ENCODE measurements around the gene C4A. TPM values are rescaled to one million over a fixed set of nuclear protein-coding genes. Genes with fewer than 3 reads are reported as not detected.
"Not testable (repeated sequence)": the region's sequence is repeated elsewhere in the genome, so short reads cannot be mapped to it uniquely, and the experiment has no call there.

Gene C4A
- total RNA-seq, 2 donors from 2014 or later, result 27.5 to 51.7 TPM

- peak; percentile 25 for DNase-seq (ENCODE audit: low spot score)
- intact Hi-C loops (cut with DNase I), result no loop called here
Observed at GRCh38 chr6:31977816-31978431, 3.9 kb upstream of the C4A start.

- intact Hi-C loops (cut with DNase I), result no loop called here
- DNase-seq (ENCODE audit: low spot score), result peak; percentile 40
Observed at GRCh38 chr6:31978831-31979230, 3.0 kb upstream of the C4A start.

DNA sequence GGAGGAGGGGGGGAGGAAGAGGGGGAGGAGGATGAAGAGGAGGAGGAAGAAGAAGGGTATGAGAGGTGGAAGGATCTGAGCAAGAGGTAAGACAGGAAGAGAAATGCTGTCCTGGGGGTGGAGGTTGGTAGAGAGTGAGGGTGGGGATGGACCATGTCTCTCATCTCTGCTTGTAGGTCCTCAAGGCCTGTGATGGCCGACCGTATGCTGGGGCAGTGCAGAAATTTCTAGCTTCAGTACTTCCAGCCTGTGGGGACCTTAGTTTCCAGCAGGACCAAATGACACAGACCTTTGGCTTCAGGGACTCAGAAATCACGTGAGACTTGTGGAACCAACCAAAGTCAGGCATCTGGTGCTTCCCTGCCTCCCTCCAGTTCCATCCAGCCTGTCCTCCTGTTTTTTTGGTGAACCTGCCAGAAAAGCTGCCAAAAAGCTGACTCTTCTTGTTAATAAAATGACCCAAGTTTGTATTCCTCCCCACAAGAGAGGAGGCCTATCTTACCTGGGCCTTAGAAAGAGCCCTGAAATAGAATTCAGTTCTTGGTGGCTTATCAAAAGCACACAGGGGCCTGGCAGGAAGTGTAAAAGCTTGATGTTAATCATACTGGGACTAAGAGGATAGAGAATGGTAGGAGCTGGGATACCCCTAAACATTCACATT lies 2.5 kb upstream of the C4A start:
- DNase-seq (ENCODE audit: low spot score), result peak; percentile 20
- intact Hi-C loops (cut with DNase I), result no loop called here

GRCh38 chr6:31980195-31980876 lies 1.5 kb upstream of the C4A start:
- DNase-seq (ENCODE audit: low spot score), result peak; percentile 58
- intact Hi-C loops (cut with DNase I), result not testable (repeated sequence)

DNA sequence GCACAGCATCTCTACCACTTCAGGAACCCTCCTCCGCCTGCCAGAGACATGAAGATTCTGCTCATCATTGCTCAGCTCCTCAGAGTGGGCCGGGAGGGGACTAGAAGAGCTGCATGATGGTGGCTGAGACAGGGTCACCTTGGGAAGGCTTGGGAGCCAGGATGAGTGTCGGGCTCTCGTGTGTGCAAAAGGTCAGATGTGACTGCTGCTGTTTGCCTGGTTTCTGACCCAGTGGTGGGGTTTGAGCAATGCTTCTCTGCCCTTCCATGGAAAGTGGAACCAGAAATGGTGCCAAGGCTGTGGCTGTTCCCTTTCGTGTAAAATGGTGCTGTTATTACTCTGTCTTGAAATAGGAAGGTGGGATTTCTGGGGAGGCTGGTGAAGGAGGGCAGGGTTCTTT lies 859 bp upstream of the C4A start:
- intact Hi-C loops (cut with DNase I); DNase-seq (ENCODE audit: low spot score): not testable (repeated sequence)

DNA sequence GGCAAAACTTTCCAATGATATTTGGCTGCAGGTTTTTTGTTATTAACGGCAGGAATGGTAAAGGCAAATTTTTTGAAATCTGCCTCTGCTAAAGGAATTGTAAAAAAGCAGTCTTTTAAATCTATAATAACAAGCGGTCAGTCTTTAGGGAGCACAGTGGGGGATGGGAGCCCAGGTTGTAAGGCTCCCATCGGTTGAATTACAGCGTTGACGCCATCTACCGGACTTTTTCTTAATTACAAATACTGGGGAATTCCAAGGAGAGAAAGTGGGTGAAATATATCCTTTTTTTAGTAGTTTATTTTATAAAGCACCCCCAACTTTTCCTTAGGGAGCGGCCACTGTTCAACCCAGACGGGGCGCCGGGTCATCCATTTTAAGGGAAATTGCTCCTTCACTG lies 7.5 kb downstream of the C4A start:
- intact Hi-C loops (cut with DNase I); DNase-seq (ENCODE audit: low spot score): not testable (repeated sequence)

DNA sequence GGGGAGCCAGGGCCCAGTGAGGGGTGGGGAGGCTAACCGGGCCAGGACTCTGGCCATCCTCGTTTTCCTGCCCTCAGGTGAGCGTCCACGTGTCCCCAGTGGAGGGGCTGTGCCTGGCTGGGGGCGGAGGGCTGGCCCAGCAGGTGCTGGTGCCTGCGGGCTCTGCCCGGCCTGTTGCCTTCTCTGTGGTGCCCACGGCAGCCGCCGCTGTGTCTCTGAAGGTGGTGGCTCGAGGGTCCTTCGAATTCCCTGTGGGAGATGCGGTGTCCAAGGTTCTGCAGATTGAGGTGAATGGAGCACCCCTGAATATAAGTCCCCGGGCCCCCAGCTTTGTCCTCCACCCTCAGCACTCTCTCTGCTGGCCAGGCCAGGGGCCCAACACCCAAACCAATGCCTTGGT lies 12.6 kb downstream of the C4A start:
- intact Hi-C loops (cut with DNase I); DNase-seq (ENCODE audit: low spot score): not testable (repeated sequence)

GRCh38 chr6:31996385-31996784 lies 14.5 kb downstream of the C4A start:
- intact Hi-C loops (cut with DNase I); DNase-seq (ENCODE audit: low spot score): not testable (repeated sequence)

- DNase-seq (ENCODE audit: low spot score); intact Hi-C loops (cut with DNase I): not testable (repeated sequence)
Observed at GRCh38 chr6:32002546-32003268, 20.9 kb downstream of the C4A start.

DNA sequence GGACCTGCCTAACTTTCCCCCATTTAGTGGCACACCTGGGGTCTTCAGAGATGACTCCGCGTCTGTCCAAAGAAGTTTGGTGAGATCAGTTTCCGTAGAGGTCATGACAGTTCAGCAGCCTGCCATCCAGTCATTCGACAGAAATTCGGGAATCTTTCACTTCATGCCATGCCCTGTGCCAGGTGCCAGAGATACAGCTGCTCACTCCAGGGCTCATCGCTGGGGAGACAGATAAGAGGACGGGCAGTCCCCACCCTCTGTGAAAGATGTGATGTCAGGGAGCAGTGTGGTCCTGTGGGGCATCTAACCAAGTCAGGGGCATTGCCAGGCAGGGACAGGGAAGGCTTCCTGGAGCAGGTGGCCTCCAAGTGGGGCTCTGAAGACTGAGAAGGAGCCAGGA lies 21.4 kb downstream of the C4A start:
- intact Hi-C loops (cut with DNase I); DNase-seq (ENCODE audit: low spot score): not testable (repeated sequence)

DNA sequence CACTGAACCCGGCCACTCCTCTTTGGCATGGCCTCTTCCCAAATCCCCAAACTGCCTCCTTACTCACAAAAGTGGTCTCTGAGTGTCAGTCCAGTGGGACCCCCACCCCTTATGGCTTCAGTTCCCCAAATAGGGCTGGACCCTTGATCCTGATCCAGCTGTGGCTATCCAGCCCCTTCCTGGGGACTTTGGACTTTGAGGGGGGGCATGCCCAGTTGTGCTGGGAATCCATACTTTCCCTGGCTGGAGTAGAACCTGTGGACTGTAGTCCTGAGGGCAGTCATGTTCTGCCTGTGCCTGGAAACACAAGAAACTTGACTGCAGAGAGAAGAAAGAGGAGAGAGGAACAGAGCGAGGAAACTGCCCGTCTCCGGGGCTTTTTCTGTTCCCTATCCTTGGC lies 22.5 kb downstream of the C4A start:
- intact Hi-C loops (cut with DNase I), result not testable (repeated sequence)
- DNase-seq (ENCODE audit: low spot score), result peak; percentile 7

GRCh38 chr6:32004864-32005537 lies 23.1 kb downstream of the C4A start:
- DNase-seq (ENCODE audit: low spot score); intact Hi-C loops (cut with DNase I): not testable (repeated sequence)

- intact Hi-C loops (cut with DNase I); DNase-seq (ENCODE audit: low spot score): not testable (repeated sequence)
Observed at GRCh38 chr6:32005538-32005880, 23.7 kb downstream of the C4A start.

GRCh38 chr6:32005991-32006529 lies 24.2 kb downstream of the C4A start:
- intact Hi-C loops (cut with DNase I); DNase-seq (ENCODE audit: low spot score): not testable (repeated sequence)

DNA sequence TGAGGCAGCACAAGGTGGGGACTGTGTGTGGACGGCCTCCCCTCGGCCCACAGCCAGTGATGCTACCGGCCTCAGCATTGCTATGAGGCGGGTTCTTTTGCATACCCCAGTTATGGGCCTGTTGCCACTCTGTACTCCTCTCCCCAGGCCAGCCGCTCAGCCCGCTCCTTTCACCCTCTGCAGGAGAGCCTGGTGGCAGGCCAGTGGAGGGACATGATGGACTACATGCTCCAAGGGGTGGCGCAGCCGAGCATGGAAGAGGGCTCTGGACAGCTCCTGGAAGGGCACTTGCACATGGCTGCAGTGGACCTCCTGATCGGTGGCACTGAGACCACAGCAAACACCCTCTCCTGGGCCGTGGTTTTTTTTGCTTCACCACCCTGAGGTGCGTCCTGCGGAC lies 25.2 kb downstream of the C4A start:
- DNase-seq (ENCODE audit: low spot score); intact Hi-C loops (cut with DNase I): not testable (repeated sequence)

DNA sequence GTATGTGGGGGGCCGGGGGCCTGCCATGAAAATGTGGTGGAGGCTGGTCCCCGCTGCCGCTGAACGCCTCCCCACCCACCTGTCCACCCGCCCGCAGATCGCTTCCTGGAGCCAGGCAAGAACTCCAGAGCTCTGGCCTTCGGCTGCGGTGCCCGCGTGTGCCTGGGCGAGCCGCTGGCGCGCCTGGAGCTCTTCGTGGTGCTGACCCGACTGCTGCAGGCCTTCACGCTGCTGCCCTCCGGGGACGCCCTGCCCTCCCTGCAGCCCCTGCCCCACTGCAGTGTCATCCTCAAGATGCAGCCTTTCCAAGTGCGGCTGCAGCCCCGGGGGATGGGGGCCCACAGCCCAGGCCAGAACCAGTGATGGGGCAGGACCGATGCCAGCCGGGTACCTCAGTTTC lies 26.2 kb downstream of the C4A start:
- intact Hi-C loops (cut with DNase I); DNase-seq (ENCODE audit: low spot score): not testable (repeated sequence)

DNA sequence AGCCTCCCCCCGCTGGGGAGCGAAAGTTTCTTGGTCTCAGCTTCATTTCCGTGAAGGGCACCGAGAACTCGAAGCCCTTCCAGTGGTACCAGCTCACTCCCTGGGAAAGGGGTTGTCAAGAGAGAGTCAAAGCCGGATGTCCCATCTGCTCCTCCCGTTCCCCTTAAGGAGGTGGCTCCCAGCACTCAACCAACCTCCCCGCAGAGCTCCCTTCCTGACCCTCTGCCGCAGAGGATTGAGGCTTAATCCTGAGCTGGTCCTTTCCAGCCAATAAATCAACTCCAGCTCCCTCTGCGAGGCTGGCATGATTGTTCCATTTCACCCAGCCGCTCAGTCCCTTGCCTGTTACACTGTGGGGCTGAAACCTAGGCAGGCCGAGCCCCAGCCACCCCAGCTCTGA lies 26.8 kb downstream of the C4A start:
- intact Hi-C loops (cut with DNase I); DNase-seq (ENCODE audit: low spot score): not testable (repeated sequence)

GRCh38 chr6:32009537-32009936 lies 27.7 kb downstream of the C4A start:
- DNase-seq (ENCODE audit: low spot score), result not testable (repeated sequence)

More at GRCh38 chr6:32009537-32009936, 27.7 kb downstream of the C4A start:
- intact Hi-C loops (cut with DNase I), result not testable (repeated sequence)
